ENCODE results near the gene KLF2.

The KLF2 gene

GRCh38 chr19:16309643-16310042 is 15.0 kb upstream of the KLF2 start:
- DNase-seq = no peak

GRCh38 chr19:16315825-16316505 is 8.7 kb upstream of the KLF2 start:
- DNase-seq = no peak

GRCh38 chr19:16316506-16316882 is 8.1 kb upstream of the KLF2 start:
- no peak for DNase-seq

- no peak for DNase-seq
Measured at GRCh38 chr19:16319481-16319880, 5.1 kb upstream of the KLF2 start.

- DNase-seq = no peak
Measured at GRCh38 chr19:16320987-16321386, 3.6 kb upstream of the KLF2 start.

- DNase-seq = peak; percentile 30
Measured at GRCh38 chr19:16325161-16325527, 518 bp downstream of the KLF2 start.

- DNase-seq = peak; percentile 48
Measured at GRCh38 chr19:16325641-16326400, 1.2 kb downstream of the KLF2 start.

GRCh38 chr19:16326401-16327168 is 2.0 kb downstream of the KLF2 start:
- peak; percentile 27 for DNase-seq

GRCh38 chr19:16327169-16327475 is 2.5 kb downstream of the KLF2 start:
- DNase-seq = no peak

GRCh38 chr19:16327501-16327900 is 2.9 kb downstream of the KLF2 start:
- DNase-seq = no peak

- DNase-seq = peak; percentile 51
Measured at GRCh38 chr19:16327911-16328823, 3.5 kb downstream of the KLF2 start.

GRCh38 chr19:16328824-16329482 is 4.3 kb downstream of the KLF2 start:
- DNase-seq = peak; percentile 39

- peak; percentile 95 for DNase-seq
Measured at GRCh38 chr19:16330368-16330801, 5.8 kb downstream of the KLF2 start.

- DNase-seq = peak; percentile 25
Measured at GRCh38 chr19:16330806-16331690, 6.4 kb downstream of the KLF2 start.

- no peak for DNase-seq
Measured at GRCh38 chr19:16333001-16333586, 8.5 kb downstream of the KLF2 start.

- no peak for DNase-seq
Measured at GRCh38 chr19:16334411-16334810, 9.8 kb downstream of the KLF2 start.

GRCh38 chr19:16335226-16335625 is 10.6 kb downstream of the KLF2 start:
- DNase-seq = no peak

GRCh38 chr19:16336571-16336970 is 11.9 kb downstream of the KLF2 start:
- no peak for DNase-seq

GRCh38 chr19:16337809-16338469 is 13.3 kb downstream of the KLF2 start:
- no peak for DNase-seq
